HCT116 (cell line): ENCODE data around the gene RETREG1. TPM values are rescaled to one million over a fixed set of nuclear protein-coding genes. Genes with fewer than 3 reads are reported as not detected.

ENCODE experiments used
- ATAC-seq: fragments of 200-7000 bp; cut with Tn5 transposase; 2 replicates; pipeline ENCODE4 v1.9.1; 2020; ENCODE audit warnings: mild to moderate bottlenecking, moderate library complexity
- BruUV-seq: library from RNA; stranded (reverse); fragments of 400-500 nt; replicated peaks from 2 replicates; lab custom pipeline; 2021; lab: Mats Ljungman, UMichigan
- CTCF ChIA-PET: fragments of 300-600 bp; sonication (Branson Sonifier 250); formaldehyde crosslinking; loops from one replicate; lab custom pipeline; 2021; ENCODE audit warnings: antibody characterized with exemption; lab: Charles Lee
- POLR2A ChIA-PET: fragments of 300-600, 350-600 bp; sonication (Branson Sonifier 250); formaldehyde crosslinking; loops from one replicate; lab custom pipeline; 2021; ENCODE audit warnings: antibody characterized with exemption; lab: Charles Lee
- RAD21 ChIA-PET, 2 experiments: fragments of 300-600 bp; sonication (Branson Sonifier 250); formaldehyde crosslinking; loops; one replicate each; lab custom pipeline; 2023; ENCODE audit warnings: low total read pairs in 2 of 2; ENCODE audit not compliant: uncharacterized antibody in 2 of 2, unreplicated experiment in 2 of 2, low non-redundant PET in 1 of 2; lab: Charles Lee
- DNase-seq: peaks from one replicate; pipeline ENCODE4 v3.0.0-alpha.2; 2010; ENCODE audit warnings: low read depth, low spot score
- H2AFZ ChIP-seq: fragments of 200-600 bp; shearing (Covaris generic), sonication (generic); 2 replicates; pipeline ENCODE4 v1.6.1; 2017; ENCODE audit warnings: low read depth, mixed run types, mixed read lengths, antibody characterized with exemption, low read length; ENCODE audit not compliant: poor library complexity, severe bottlenecking
- H3K27ac ChIP-seq: 2 replicates; pipeline ENCODE4 v1.5.1; 2012; ENCODE audit warnings: low read depth, low read length
- H3K27me3 ChIP-seq: fragments of 200-600 bp; sonication (generic); 2 replicates; pipeline ENCODE4 v1.6.1; 2016; ENCODE audit warnings: mixed run types, low read length, mixed read lengths; ENCODE audit not compliant: insufficient read depth
- H3K36me3 ChIP-seq, 2 experiments: fragments of 200-500 bp in 1 of 2; fragments of 200-600 bp in 1 of 2; sonication (Bioruptor generic) in 1 of 2; sonication (generic) in 1 of 2; 2 replicates each; pipeline versions ENCODE4 v1.5.1 to v1.6.1; 2014 to 2016; ENCODE audit warnings: low read length in 2 of 2, inconsistent platforms in 1 of 2, mixed read lengths in 1 of 2, mixed run types in 1 of 2; ENCODE audit not compliant: insufficient read depth in 2 of 2, control insufficient read depth in 1 of 2
- H3K4me1 ChIP-seq, 2 experiments: fragments of 200-600 bp in 1 of 2; sonication (generic) in 1 of 2; 2 replicates each; pipeline versions ENCODE4 v1.5.1 to v1.6.1; 2012 to 2017; ENCODE audit warnings: low read length in 2 of 2, inconsistent platforms in 1 of 2, mild to moderate bottlenecking in 1 of 2, mixed read lengths in 1 of 2, mixed run types in 1 of 2, moderate library complexity in 1 of 2; ENCODE audit not compliant: insufficient read depth in 2 of 2, control insufficient read depth in 1 of 2
- H3K4me2 ChIP-seq: fragments of 200-600 bp; sonication (generic); 2 replicates; pipeline ENCODE4 v1.6.1; 2017; ENCODE audit warnings: mixed run types, low read length, mixed read lengths
- H3K4me3 ChIP-seq, 2 experiments: fragments of 200-600 bp in 1 of 2; sonication (generic) in 1 of 2; replicated peaks in 1 of 2; 2 replicates each; pipeline ENCODE4 v1.5.1; 2011 to 2016; ENCODE audit warnings: low read length in 2 of 2, control low read depth in 1 of 2, low read depth in 1 of 2, mild to moderate bottlenecking in 1 of 2, mixed read lengths in 1 of 2, mixed run types in 1 of 2
- H3K79me2 ChIP-seq: fragments of 200-600 bp; sonication (generic); 2 replicates; pipeline ENCODE4 v1.6.1; 2017; ENCODE audit warnings: mild to moderate bottlenecking, mixed run types, low read length, moderate library complexity, mixed read lengths; ENCODE audit not compliant: insufficient read depth
- H3K9ac ChIP-seq: fragments of 200-600 bp; sonication (generic); 2 replicates; pipeline ENCODE4 v1.6.1; 2016; ENCODE audit warnings: low read length, mixed read lengths
- H3K9me2 ChIP-seq: fragments of 200-600 bp; sonication (generic), shearing (Covaris generic); 2 replicates; pipeline ENCODE4 v1.6.1; 2017; ENCODE audit warnings: mixed run types, mild to moderate bottlenecking, moderate library complexity; ENCODE audit not compliant: insufficient read depth
- H3K9me3 ChIP-seq, 2 experiments: fragments of 200-500 bp in 1 of 2; fragments of 200-600 bp in 1 of 2; sonication (Bioruptor generic) in 1 of 2; sonication (generic) in 1 of 2; 2 replicates each; pipeline ENCODE4 v1.6.1; 2014 to 2017; ENCODE audit warnings: low read length in 2 of 2, mixed read lengths in 2 of 2, inconsistent platforms in 1 of 2, low read depth in 1 of 2, mild to moderate bottlenecking in 1 of 2, mixed run types in 1 of 2, moderate library complexity in 1 of 2; ENCODE audit not compliant: control insufficient read depth in 1 of 2, insufficient read depth in 1 of 2
- H4K20me1 ChIP-seq: fragments of 200-600 bp; sonication (generic), shearing (Covaris generic); 2 replicates; pipeline ENCODE4 v1.6.1; 2017; ENCODE audit warnings: mixed run types, mild to moderate bottlenecking, moderate library complexity; ENCODE audit not compliant: insufficient read depth
- ATF3 ChIP-seq: IDR thresholded peaks from 2 replicates; pipeline ENCODE4 v1.6.1; 2012
- CBX3 ChIP-seq: IDR thresholded peaks from 2 replicates; pipeline ENCODE4 v1.6.1; 2012; ENCODE audit warnings: low read depth
- CEBPB ChIP-seq: IDR thresholded peaks from 2 replicates; pipeline ENCODE4 v1.6.1; 2012; ENCODE audit warnings: low read depth
- EGR1 ChIP-seq: IDR thresholded peaks from 2 replicates; pipeline ENCODE4 v1.6.1; 2012; ENCODE audit warnings: low read depth
- EZH2phosphoT487 ChIP-seq: fragments of 200-600 bp; IDR thresholded peaks from 2 replicates; pipeline ENCODE4 v1.6.1; 2018; ENCODE audit warnings: antibody characterized with exemption, borderline replicate concordance
- FOSL1 ChIP-seq: IDR thresholded peaks from 2 replicates; pipeline ENCODE4 v1.6.1; 2012; ENCODE audit warnings: low read depth
- JUND ChIP-seq: IDR thresholded peaks from 2 replicates; pipeline ENCODE4 v1.6.1; 2012
- POLR2A ChIP-seq: IDR thresholded peaks from 2 replicates; pipeline ENCODE4 v1.7.0; 2011; ENCODE audit warnings: borderline replicate concordance; ENCODE audit not compliant: insufficient read depth, insufficient read length; ENCODE audit errors: extremely low read depth
- POLR2AphosphoS5 ChIP-seq: IDR thresholded peaks from 2 replicates; pipeline ENCODE4 v1.6.1; 2011; ENCODE audit warnings: mild to moderate bottlenecking, low read depth, low read length, moderate library complexity
- RAD21 ChIP-seq: IDR thresholded peaks from 2 replicates; pipeline ENCODE4 v1.6.1; 2012; ENCODE audit warnings: low read depth, mild to moderate bottlenecking
- REST ChIP-seq: IDR thresholded peaks from 2 replicates; pipeline ENCODE4 v1.6.1; 2012; ENCODE audit warnings: low read depth
- TCF7L2 ChIP-seq: IDR thresholded peaks from 2 replicates; pipeline ENCODE4 v1.7.0; 2011; ENCODE audit warnings: borderline replicate concordance, inconsistent platforms; ENCODE audit not compliant: insufficient read depth, insufficient read length; ENCODE audit errors: extremely low read depth
- YY1 ChIP-seq: IDR thresholded peaks from 2 replicates; pipeline ENCODE4 v1.6.1; 2011; ENCODE audit warnings: low read length, low read depth, moderate library complexity, mild to moderate bottlenecking; ENCODE audit not compliant: insufficient replicate concordance; ENCODE audit errors: extremely low read depth
- ZBTB33 ChIP-seq: IDR thresholded peaks from 2 replicates; pipeline ENCODE4 v1.6.1; 2011; ENCODE audit warnings: mild to moderate bottlenecking, low read length, moderate library complexity; ENCODE audit not compliant: insufficient replicate concordance; ENCODE audit errors: extremely low read depth
- ZNF274 ChIP-seq: fragments of 200-500 bp; sonication (Bioruptor generic); IDR thresholded peaks from 2 replicates; pipeline ENCODE4 v1.6.1; 2014; ENCODE audit warnings: mild to moderate bottlenecking, low read depth, low read length, inconsistent platforms
- intact Hi-C: fragments of 100-400 bp; cut with micrococcal nuclease; formaldehyde crosslinking; loops from 2 replicates; pipeline ENCODE4 v1.10.0; 2022
- total RNA-seq: library from RNA; stranded (reverse); gene quantifications from one replicate; pipeline ENCODE4 v1.2.1, GENCODE V29; 2021; ENCODE audit not compliant: unreplicated experiment

Gene RETREG1
- total RNA-seq, 1 experiment from 2014 or later: 6.0 TPM

- Histone ChIP-seq H3K4me2 (no peak overlapping the region), H4K20me1 (no peaks in the 10 kb centered on the region), H3K79me2 (no peaks in the 10 kb centered on the region), H3K9me2 (no peaks in the 10 kb centered on the region), H3K27ac (no peak overlapping the region), H3K9me3 (no peaks in the 10 kb centered on the region), H3K4me1 (no peaks in the 10 kb centered on the region), H3K36me3 (no peaks in the 10 kb centered on the region), H3K27me3 (peaks cover 2% of the 10 kb centered on the region), H3K9ac (no peak overlapping the region), H3K4me3 (no peak overlapping the region), H2AFZ (no peak overlapping the region)
- TF ChIP-seq FOSL1 (no peak), RAD21 (no peak), EZH2phosphoT487 (no peak), TCF7L2 (no peak), JUND (no peak), YY1 (no peak), CBX3 (no peak), POLR2A (no peak)
- DNase-seq: no peak
- no TSS peak for BruUV-seq
- intact Hi-C loops: no loop called here
- ChIA-PET RAD21 (no interaction called here), POLR2A (no interaction called here), CTCF (no interaction called here)
- no peak for ATAC-seq
Measured at GRCh38 chr5:16644301-16644889, 27.6 kb upstream of the RETREG1 start.

DNA sequence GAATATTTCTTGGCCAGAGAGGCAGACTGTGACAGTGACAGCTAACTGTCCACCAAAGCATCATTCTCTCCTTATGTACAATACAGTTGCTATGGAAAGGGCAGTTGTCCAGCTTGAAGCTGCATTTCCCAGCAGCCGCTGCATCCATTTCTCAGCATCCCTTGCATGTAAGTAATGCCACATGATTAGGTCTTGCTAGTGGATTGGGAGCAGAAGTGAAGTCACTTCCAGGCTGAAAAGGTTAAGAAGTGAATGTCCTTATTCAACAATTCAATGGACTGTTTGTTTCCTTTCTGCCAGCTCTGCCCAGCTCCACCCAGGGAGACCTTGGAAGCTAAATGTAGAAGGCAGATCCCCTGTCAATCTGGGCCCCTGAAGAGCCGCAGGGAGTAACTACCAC lies 26.1 kb upstream of the RETREG1 start:
- CTCF ChIA-PET: no interaction called here
- H3K27me3 ChIP-seq: peaks cover 7% of the 10 kb centered on the region
- BruUV-seq: no TSS peak
- no peak for TF ChIP-seq FOSL1
- TF ChIP-seq EZH2phosphoT487: no peak
- TF ChIP-seq REST: no peak
- no peak for TF ChIP-seq ATF3
- no peak for TF ChIP-seq JUND
- TF ChIP-seq EGR1: no peak
- no peak for TF ChIP-seq YY1
- no peak for TF ChIP-seq TCF7L2
- no peak for TF ChIP-seq CBX3
- no peak for TF ChIP-seq POLR2AphosphoS5
- no peak for TF ChIP-seq ZBTB33
- no peak for TF ChIP-seq ZNF274
- TF ChIP-seq CEBPB: no peak

More for the DNA sequence above, 26.1 kb upstream of the RETREG1 start:
- H3K79me2 ChIP-seq: no peaks in the 10 kb centered on the region
- H3K4me1 ChIP-seq: no peaks in the 10 kb centered on the region
- H3K9me2 ChIP-seq: no peaks in the 10 kb centered on the region
- H3K4me3 ChIP-seq: no peak overlapping the region
- intact Hi-C loops: no loop called here
- H3K4me2 ChIP-seq: no peak overlapping the region
- H3K9me3 ChIP-seq: no peaks in the 10 kb centered on the region
- no peak overlapping the region for H3K27ac ChIP-seq
- no peak overlapping the region for H2AFZ ChIP-seq
- ATAC-seq (no peak), DNase-seq (no peak)
- H3K9ac ChIP-seq: no peak overlapping the region
- no peaks in the 10 kb centered on the region for H3K36me3 ChIP-seq
- H4K20me1 ChIP-seq: no peaks in the 10 kb centered on the region
- ChIA-PET POLR2A (no interaction called here), RAD21 (no interaction called here)
